ENCODE data around the gene MAG. TPM values are rescaled to one million over a fixed set of nuclear protein-coding genes. Genes with fewer than 3 reads are reported as not detected.

Gene MAG
- total and polyA plus RNA-seq, 10 of the 15 experiments (the other 5 are each of a cell fraction or from before 2014, with no cell fraction given), result 0.03 to 0.82 (median 0.17) TPM; not detected in 2

GRCh38 chr19:35352448-35353304, 60.7 kb downstream of the MAG start (continued):
- TF ChIP-seq ZBTB40 (IDR thresholded peaks at IDR 0.05; ENCODE audit: borderline replicate concordance) (no peak), NFXL1 (IDR thresholded peaks at IDR 0.05; ENCODE audit: borderline replicate concordance) (no peak), JUND (IDR thresholded peaks at IDR 0.05; ENCODE audit: low read depth, low read length) (no peak), KAT2A (conservative IDR thresholded peaks at IDR 0.05; ENCODE audit: control insufficient read depth, low read depth, low read length) (no peak), CEBPB (IDR thresholded peaks at IDR 0.05; ENCODE audit: borderline replicate concordance in 1 of 2, low read depth in 2 of 2, low read length in 2 of 2) (no peak), NR2C1 (IDR thresholded peaks at IDR 0.05) (no peak), POLR2AphosphoS2 (IDR thresholded peaks at IDR 0.05; ENCODE audit: low read depth, low read length) (no peak), PML (IDR thresholded peaks at IDR 0.05; ENCODE audit: low read length) (no peak), MAX (IDR thresholded peaks at IDR 0.05; ENCODE audit: low read depth, low read length) (no peak), NFIC (IDR thresholded peaks at IDR 0.05; ENCODE audit: low read depth, low read length) (no peak), ZNF592 (IDR thresholded peaks at IDR 0.05) (peak; percentile 33; the same call in 1 of the 2 replicates), PAX8 (IDR thresholded peaks at IDR 0.05) (no peak), HDGF (IDR thresholded peaks at IDR 0.05) (peak; percentile 81), ETV6 (conservative IDR thresholded peaks at IDR 0.05 in 1 of 2, IDR thresholded peaks at IDR 0.05 in 1 of 2; ENCODE audit: borderline replicate concordance in 1 of 2, low read depth in 1 of 2) (peak in 1 of 2 experiments; percentile 73; a peak in 2 of 4 replicates), MLLT1 (IDR thresholded peaks at IDR 0.05) (peak; percentile 67; the same call in 1 of the 2 replicates), SUPT20H (IDR thresholded peaks at IDR 0.05; ENCODE audit: borderline replicate concordance, control insufficient read depth, low read depth, low read length) (no peak)

All from GM12878 (cell line).